GM19099 (cell line): ENCODE results near the gene DIP2C.

ENCODE experiments used
- POLR2A ChIP-seq: IDR thresholded peaks from 3 replicates; pipeline ENCODE4 v1.6.1; 2011; ENCODE audit warnings: low read depth; ENCODE audit not compliant: insufficient read length; ENCODE audit errors: extremely low read depth

DIP2C gene

DNA sequence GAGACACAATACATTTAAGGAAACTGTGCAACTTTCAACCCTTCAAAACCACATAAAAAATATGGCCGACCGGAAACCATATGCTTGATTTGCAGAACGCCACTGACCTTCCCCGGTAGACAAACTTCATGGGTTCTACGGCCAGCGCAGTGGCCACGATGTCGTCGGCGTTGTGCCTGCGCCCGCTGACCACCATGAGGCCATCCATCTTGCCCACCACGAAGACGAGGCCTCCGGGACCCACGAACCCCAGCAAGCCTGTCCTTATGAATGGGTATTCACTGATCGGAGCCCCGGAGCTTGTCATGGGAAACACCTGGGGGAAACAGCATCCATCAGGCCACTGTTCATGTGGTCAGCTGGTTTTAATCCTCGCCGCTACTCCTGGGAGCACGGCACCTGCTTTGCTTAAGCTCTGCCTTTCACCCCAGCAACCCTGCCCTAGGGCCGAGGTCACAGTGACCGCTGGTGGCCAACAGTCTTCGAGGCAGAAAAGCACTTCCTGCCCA lies 325.1 kb downstream of the DIP2C start:
- TF ChIP-seq POLR2A, result no peak

DNA sequence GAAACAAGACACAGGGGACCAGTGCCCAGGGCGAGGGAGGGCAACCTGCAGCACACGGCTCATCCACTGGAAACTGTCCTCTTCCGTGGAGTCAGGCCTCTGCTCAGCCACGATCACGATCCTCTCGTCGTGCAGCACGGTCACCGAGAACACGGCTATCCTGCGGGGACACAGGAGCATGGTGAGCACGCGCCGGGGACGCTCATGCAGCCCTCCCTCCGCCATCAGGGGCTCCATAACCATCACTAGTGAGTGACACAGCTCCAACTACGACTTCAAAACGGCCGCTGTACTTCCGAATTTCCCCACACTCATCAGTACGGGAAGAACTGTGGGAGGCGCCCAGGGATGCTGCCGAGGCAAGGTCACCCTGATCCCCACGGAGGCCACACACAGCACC lies 326.3 kb downstream of the DIP2C start:
- no peak for TF ChIP-seq POLR2A

DNA sequence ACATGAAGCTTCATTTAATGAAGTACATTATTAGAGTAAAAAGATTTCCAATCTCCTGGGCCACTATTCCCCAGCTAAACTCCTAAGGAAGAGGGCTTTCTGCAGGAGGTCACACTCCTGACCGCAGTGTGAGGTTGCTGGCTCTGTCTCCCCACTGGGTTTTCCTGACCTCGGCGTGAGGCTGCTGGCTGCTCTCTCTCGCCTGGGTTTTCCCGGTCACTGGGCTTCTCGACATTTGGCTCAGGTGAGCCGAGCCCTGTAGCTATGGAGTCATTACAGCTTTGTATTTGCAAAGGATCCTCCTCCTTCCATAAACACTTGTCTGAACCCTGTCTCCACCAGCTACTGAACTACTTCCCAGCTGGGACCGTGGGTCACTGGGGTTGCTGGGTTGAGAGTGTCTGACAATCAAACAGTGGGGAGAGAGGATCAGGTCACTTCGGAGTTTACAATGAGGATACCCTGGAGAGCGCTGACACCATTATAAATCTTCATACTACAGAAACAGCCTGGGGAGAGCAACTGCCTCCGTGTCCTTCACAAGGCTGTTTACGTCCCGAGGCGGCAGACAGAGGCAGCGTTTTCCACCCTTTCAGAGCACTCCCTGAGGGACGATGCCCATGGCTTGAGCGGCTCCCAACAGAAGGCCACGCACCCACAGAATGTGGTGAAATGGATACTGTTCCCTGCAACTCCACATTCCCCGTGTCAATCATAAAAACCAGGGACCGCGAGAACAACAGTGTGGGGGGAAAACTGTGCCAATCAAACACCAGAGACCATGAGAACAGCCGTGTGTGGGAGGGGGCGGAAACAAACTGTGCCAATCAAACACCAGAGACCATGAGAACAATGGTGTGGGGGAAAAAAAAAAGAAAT lies 328.0 kb downstream of the DIP2C start:
- TF ChIP-seq POLR2A, result no peak

DNA sequence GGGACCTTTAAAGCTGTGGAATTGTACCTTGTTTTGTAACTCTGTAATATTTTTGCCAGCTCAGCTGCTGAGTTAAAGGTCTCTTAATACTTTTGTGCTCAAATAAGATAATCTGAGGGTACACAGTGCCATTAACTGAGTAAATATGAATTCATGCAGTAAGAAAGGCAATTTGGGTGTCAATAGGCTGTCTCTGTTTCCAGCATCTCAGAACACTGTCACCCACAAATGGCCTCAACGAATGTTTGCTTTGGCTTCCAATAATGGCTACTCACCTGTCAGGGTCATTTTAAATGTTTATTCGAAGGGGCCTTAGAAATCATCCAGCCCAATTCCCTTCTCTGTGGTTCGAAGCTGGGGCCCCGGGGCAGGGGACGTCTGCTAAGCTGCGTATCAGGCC lies 328.8 kb downstream of the DIP2C start:
- TF ChIP-seq POLR2A, result no peak

DNA sequence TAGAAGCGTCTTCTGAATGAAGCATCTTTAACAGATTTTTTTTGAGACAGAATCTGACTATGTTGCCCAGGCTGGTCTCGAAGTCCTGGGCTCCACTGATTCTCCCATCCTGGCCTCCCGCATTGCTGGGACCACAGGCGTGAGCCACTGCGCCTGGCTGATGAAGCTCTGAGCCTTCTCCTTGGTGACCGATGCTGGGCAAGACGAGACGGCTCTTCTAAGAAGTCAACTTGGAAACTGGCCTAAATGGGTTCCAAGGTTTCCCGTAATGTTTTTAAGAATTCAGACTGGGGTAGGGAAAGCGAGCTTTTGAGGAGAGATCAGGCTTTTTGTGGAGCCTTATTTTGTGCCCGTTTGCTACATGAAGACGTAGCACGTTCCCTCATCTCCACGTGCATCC lies 329.7 kb downstream of the DIP2C start:
- no peak for TF ChIP-seq POLR2A

DNA sequence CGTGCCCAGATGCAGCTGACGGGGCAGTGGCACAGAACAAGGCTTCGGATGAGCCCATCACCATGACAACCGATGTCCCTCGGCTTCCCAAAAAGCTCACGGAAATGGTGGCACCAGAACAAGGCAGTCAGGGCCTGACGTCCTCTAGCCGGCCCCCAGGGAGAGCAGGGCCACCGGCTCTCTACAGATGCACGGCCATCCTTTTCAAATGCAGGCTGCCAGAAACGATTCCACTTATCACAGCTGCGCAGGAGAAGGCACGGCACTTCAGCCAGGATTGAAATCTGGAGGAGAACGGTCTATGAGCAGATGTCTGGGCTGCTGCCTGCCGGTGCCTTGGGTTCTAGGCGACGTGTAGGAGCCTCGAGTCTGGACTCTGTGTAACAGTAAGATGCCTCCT lies 330.4 kb downstream of the DIP2C start:
- TF ChIP-seq POLR2A, result no peak

DNA sequence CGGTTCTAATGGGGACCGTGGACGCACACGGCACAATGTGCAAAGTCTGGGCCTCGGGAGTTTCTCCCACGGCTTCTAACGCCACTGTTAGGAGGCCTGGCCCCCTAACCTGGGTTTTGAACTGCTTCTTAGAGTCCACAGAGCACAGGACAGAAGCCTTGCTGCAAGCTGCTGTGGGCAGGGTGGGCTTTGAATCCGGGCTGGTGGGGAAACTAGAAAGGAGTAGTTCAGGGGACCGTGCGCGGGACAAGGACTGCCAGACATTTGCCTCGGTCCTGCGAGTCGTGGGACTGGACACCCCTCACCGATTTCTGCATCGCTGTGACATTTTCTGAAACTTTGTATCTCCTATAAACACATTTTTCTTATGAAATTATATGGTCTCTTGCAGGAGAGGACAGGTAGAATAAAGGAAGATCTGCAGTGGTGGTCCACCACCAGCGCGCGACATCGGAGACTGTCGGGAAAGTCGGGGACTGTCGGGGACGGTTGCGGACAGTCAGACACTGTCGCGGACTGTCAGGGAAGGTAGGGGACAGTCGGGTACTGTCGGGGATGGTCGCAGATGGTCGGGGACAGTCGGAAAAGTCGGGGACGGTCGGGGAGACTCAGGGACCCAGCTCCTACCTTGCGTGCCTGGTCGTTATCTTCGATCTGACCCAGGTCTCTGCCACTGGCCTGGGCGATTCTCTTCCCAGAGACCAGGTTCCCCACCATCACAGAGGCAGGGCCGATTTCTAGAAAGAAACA lies 332.1 kb downstream of the DIP2C start:
- TF ChIP-seq POLR2A, result no peak

DNA sequence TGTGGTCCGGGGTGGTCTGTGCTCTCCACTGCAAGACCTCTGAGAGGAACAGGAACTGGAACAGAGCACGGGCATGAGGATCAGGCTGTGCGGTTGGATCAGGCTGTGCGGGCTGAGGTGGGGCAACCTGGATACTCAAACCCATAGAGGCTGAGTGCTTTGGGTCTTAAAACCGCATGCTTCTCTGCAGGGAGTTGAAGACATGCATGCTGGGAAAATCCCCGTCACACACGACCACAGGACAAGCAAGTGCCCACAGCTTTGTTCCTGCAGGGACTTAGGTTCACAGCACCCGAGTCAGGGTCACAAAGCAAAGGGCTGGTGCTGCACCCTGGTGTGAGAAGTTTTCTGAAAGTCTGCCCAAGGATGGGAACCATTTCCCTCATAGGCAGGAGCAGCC lies 333.0 kb downstream of the DIP2C start:
- no peak for TF ChIP-seq POLR2A

DNA sequence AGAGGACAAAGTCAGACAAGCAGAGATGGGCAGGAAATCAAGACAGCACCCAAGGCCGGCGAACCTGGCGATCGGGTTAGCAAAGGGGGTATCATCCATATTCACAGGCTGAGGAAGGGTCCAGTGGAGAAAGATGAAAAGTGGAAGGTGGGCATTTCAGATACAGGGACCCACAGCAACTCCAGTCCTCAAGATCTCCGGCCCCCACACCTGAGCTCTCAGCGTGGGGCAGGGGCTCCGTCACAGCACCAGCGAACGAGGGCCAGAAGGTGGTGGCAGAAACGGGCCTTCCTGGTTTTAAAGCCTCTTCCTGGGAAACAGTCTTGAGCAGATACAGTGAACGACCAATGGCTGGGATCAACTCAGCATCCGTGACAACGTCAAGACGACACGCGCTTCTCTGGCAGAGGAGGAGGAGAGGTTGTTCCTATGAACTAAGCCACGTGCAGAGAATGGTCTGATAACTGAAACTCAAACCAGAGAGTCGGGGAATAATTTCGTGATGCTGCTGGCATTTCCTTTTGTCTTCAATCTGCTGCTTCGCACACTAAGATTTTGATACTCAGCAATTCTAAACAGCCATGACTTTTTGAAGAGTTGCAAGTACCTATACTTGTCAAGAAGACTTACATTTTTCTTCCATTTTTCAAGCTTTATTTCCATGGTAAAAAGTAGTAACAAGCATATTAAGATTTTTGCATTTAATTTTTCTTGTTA lies 334.4 kb downstream of the DIP2C start:
- TF ChIP-seq POLR2A, result no peak

DNA sequence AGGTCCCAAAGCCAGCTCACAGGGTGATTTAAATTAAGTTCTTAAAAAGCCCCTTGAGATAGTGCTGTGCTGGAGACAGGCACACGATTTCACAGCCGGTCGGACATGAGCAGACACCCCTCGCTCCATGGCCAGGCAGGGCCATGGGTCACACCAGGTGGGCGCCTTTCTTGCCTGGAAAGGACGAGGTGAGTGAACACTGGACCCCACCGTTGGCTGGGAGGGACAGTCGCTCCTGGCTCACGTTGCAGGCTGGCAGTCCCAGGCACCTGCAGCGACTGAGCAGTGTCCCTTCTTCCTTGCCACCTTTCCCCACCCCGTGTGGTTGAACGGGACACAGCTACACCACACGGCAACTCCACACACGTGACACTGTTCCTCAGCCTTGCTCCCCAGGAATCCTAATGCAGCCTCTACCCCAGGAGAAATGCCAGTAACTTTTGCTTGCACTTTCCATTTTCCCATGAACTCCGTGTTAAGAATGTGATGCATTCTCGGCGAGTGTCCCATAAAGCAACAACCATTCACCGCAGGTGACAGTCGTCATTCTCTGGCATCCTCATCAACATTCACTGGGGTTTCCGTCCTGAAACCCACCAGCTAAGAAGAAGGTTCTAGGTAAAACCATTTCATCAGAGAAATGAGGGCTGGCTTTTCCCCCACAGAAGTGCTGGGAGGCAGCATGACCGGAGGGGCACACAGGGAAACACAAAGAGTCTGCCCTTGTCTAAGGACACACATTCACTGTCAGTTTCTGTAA lies 336.8 kb downstream of the DIP2C start:
- no peak for TF ChIP-seq POLR2A

DNA sequence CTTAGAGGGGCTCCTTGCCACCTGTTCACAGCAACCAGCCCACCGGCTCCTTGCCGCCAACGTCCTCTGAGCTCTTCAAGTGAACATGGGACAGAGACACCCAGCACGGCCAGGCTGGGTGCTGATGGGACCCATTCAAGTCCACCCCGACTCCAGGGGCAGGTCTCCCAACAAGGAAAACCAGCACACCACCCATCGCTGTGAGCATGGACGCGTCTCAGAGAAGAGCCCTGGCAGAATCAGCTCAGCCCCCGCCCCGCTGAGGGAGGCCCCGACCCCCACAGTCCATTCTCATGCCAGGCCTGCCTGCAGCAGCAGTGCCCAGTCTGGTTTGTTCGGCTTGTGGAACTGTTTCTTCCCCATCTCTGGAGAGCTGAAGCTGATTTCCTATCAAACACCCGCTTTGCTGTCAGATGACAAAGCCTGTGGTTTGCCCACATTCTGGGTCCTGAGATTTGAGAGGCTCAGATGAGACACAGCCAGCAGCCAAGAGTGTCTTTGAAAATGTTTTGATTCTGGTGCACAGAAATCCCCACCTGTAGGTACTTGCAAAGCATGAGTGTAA lies 337.6 kb downstream of the DIP2C start:
- no peak for TF ChIP-seq POLR2A

DNA sequence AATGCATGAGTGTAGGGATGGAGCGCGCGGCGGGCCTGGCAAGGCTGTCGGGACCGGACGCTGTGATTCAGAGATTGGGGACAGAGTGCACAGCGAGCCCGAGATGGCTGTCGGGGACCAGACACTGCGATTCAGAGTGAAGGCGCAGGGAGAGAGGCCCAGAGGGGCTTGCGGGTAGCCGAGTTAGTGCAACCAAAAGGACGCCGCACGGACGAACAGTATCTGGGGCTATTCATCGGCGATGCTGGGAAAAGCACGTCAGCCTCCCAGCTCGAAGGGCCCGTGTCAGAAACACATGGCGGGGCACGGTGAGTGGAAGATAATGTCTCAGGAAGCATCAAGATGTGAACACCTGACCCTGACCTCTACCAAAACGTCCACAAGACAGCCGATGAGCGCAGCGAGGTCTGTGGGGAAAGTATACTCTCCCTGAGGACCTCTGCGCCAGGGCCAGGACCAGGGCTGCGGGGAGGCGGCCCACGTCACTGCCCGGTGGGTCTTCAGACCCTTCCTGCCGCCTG lies 338.4 kb downstream of the DIP2C start:
- TF ChIP-seq POLR2A, result no peak

DNA sequence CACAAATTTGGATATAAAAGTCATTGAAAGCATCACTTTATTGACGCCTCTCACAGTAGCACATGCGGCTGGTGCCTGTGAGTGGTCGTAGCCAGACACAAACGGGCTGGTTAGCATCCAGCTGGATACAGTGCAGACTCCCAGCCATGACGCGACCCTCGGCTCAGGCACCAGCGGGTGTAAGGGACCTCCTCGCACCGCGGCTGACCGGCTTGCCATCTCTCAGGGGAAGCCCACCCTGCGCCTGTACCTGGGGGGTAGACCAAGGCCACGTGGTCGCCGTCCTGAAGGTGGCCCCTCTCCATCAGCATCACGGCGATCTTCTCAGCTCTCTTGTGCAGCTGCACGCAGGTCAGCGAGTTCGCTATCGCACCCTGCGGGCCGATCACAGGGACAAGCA lies 340.4 kb downstream of the DIP2C start:
- no peak for TF ChIP-seq POLR2A

DNA sequence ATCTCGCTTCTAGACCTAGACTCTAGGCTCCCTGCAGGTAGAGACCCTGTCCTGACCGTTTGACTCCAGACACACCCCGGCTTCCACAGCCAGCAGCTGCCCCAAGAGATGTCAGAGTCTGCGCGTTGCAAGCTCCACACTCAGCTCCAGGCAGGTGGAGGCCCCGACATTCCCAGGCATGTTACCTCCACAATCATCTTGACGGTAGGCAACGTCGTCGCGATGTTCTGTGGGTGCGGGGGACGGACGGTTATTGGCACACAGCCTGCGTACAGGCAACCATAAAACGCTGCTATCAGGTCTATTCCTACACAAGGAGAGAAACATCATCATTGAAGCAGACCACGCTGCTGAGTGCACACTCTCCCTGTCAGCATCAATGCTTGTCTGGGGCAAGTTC lies 341.0 kb downstream of the DIP2C start:
- TF ChIP-seq POLR2A, result no peak
